ENCODE data around the gene SMAP1.

- TF ChIP-seq CTCF (IDR thresholded peaks at IDR 0.05) (no peak), ZFX (IDR thresholded peaks at IDR 0.05; ENCODE audit: borderline replicate concordance) (no peak)
Observed at GRCh38 chr6:70889270-70889669, 221.6 kb downstream of the SMAP1 start.
